Measurements from ENCODE around the gene GDPD5.

Gene GDPD5

GRCh38 chr11:75536786-75537641, 11.3 kb upstream of the GDPD5 start:
- DNase-seq = no peak

GRCh38 chr11:75535071-75535470, 9.3 kb upstream of the GDPD5 start:
- no peak for DNase-seq

GRCh38 chr11:75534259-75535069, 8.7 kb upstream of the GDPD5 start:
- DNase-seq = no peak

- DNase-seq = no peak
Observed at GRCh38 chr11:75533896-75534258, 8.1 kb upstream of the GDPD5 start.

GRCh38 chr11:75532200-75533048, 6.7 kb upstream of the GDPD5 start:
- peak; percentile 81 for DNase-seq

- DNase-seq = no peak
Observed at GRCh38 chr11:75531325-75531724, 5.6 kb upstream of the GDPD5 start.

- DNase-seq = no peak
Observed at GRCh38 chr11:75530577-75530976, 4.8 kb upstream of the GDPD5 start.

GRCh38 chr11:75527938-75528735, 2.4 kb upstream of the GDPD5 start:
- no peak for DNase-seq

GRCh38 chr11:75527130-75527529, 1.4 kb upstream of the GDPD5 start:
- no peak for DNase-seq

- DNase-seq = no peak
Observed at GRCh38 chr11:75526192-75526541, 426 bp upstream of the GDPD5 start.

GRCh38 chr11:75524665-75525432, 892 bp downstream of the GDPD5 start:
- peak; percentile 28 for DNase-seq

GRCh38 chr11:75523811-75524664, 1.7 kb downstream of the GDPD5 start:
- no peak for DNase-seq

- no peak for DNase-seq
Observed at GRCh38 chr11:75523189-75523588, 2.6 kb downstream of the GDPD5 start.

GRCh38 chr11:75522286-75523044, 3.3 kb downstream of the GDPD5 start:
- no peak for DNase-seq

- DNase-seq = no peak
Observed at GRCh38 chr11:75520688-75521087, 5.1 kb downstream of the GDPD5 start.

GRCh38 chr11:75518771-75519653, 6.7 kb downstream of the GDPD5 start:
- DNase-seq = no peak

GRCh38 chr11:75518204-75518549, 7.6 kb downstream of the GDPD5 start:
- DNase-seq = no peak

- DNase-seq = no peak
Observed at GRCh38 chr11:75516886-75517285, 8.9 kb downstream of the GDPD5 start.

GRCh38 chr11:75516140-75516539, 9.6 kb downstream of the GDPD5 start:
- no peak for DNase-seq
